ENCODE measurements around the gene VEZT. TPM values are rescaled to one million over a fixed set of nuclear protein-coding genes. Genes with fewer than 3 reads are reported as not detected.

VEZT gene
- polyA plus RNA-seq, 3 donors: 14.6 to 20.6 (median 16.7) TPM

- Histone ChIP-seq H3K4me3 (replicated peaks in 1 of 3; ENCODE audit: low read depth in 2 of 3, low read length in 3 of 3) (no peak overlapping the region), H3K27me3 (ENCODE audit: control insufficient read depth in 2 of 2, insufficient read depth in 2 of 2, low read length in 2 of 2) (no peaks in the 10 kb centered on the region), H3K79me2 (ENCODE audit: insufficient read depth, low read length) (no peaks in the 10 kb centered on the region), H2AFZ (ENCODE audit: insufficient read depth, low read depth, low read length, poor library complexity, severe bottlenecking) (no peak overlapping the region), H3K36me3 (replicated peaks in 1 of 2; ENCODE audit: control insufficient read depth in 1 of 2, insufficient read depth in 2 of 2, low read length in 2 of 2) (no peaks in the 10 kb centered on the region), H3K9me3 (replicated peaks in 1 of 2; ENCODE audit: control insufficient read depth in 1 of 2, insufficient read depth in 1 of 2, low read length in 2 of 2) (no peaks in the 10 kb centered on the region), H4K20me1 (ENCODE audit: insufficient read depth, low read length) (no peaks in the 10 kb centered on the region), H3K4me1 (ENCODE audit: control insufficient read depth in 1 of 2, insufficient read depth in 2 of 2, low read length in 2 of 2) (no peaks in the 10 kb centered on the region), H3K27ac (ENCODE audit: low read depth in 1 of 2, low read length in 2 of 2) (no peak overlapping the region), H3K4me2 (replicated peaks; ENCODE audit: extremely low read depth, low read length, poor library complexity, severe bottlenecking) (no peak overlapping the region), H3K9ac (ENCODE audit: insufficient read depth, low read length, poor library complexity, severe bottlenecking) (no peak overlapping the region)
- intact Hi-C loops (cut with micrococcal nuclease): no loop called here
- no peaks in the 10 kb centered on the region for H3K36me3 Mint-ChIP-seq
- no CpG with 5 or more reads among the region's 4 CpGs for WGBS (ENCODE audit: insufficient coverage)
- peaks cover 0 to 1% (median 0%) of the 10 kb centered on the region in 3 donors for H3K27me3 Mint-ChIP-seq (ENCODE audit: low read depth in 3 of 3)
- peaks cover 0 to 2% (median 0%) of the 10 kb centered on the region in 7 donors for H3K9me3 Mint-ChIP-seq
- no peaks in the 10 kb centered on the region for H3K4me1 Mint-ChIP-seq
- H3K4me3 Mint-ChIP-seq: no peak overlapping the region
- no peak for TF ChIP-seq CTCF (IDR thresholded peaks at IDR 0.05)
- no peak overlapping the region for H3K27ac Mint-ChIP-seq
- no peak for DNase-seq
Measured at GRCh38 chr12:95325501-95325900, 107.9 kb downstream of the VEZT start.

GRCh38 chr12:95326445-95326844, 108.8 kb downstream of the VEZT start:
- Histone ChIP-seq H4K20me1 (ENCODE audit: insufficient read depth, low read length) (no peaks in the 10 kb centered on the region), H2AFZ (ENCODE audit: insufficient read depth, low read depth, low read length, poor library complexity, severe bottlenecking) (no peak overlapping the region), H3K4me2 (replicated peaks; ENCODE audit: extremely low read depth, low read length, poor library complexity, severe bottlenecking) (no peak overlapping the region), H3K36me3 (replicated peaks in 1 of 2; ENCODE audit: control insufficient read depth in 1 of 2, insufficient read depth in 2 of 2, low read length in 2 of 2) (no peaks in the 10 kb centered on the region), H3K9ac (ENCODE audit: insufficient read depth, low read length, poor library complexity, severe bottlenecking) (no peak overlapping the region), H3K4me3 (replicated peaks in 1 of 3; ENCODE audit: low read depth in 2 of 3, low read length in 3 of 3) (no peak overlapping the region), H3K27me3 (ENCODE audit: control insufficient read depth in 2 of 2, insufficient read depth in 2 of 2, low read length in 2 of 2) (no peaks in the 10 kb centered on the region), H3K27ac (ENCODE audit: low read depth in 1 of 2, low read length in 2 of 2) (no peak overlapping the region), H3K79me2 (ENCODE audit: insufficient read depth, low read length) (no peaks in the 10 kb centered on the region), H3K9me3 (replicated peaks in 1 of 2; ENCODE audit: control insufficient read depth in 1 of 2, insufficient read depth in 1 of 2, low read length in 2 of 2) (no peaks in the 10 kb centered on the region), H3K4me1 (ENCODE audit: control insufficient read depth in 1 of 2, insufficient read depth in 2 of 2, low read length in 2 of 2) (no peaks in the 10 kb centered on the region)
- Mint-ChIP-seq H3K27me3 (ENCODE audit: low read depth in 3 of 3) (peaks cover 0 to 1% (median 0%) of the 10 kb centered on the region in 3 donors), H3K9me3 (peaks cover 0 to 2% (median 0%) of the 10 kb centered on the region in 7 donors), H3K4me1 (no peaks in the 10 kb centered on the region), H3K27ac (no peak overlapping the region), H3K4me3 (no peak overlapping the region), H3K36me3 (no peaks in the 10 kb centered on the region)
- no CpG with 5 or more reads among the region's 1 CpG for WGBS (ENCODE audit: insufficient coverage)
- no peak for DNase-seq
- TF ChIP-seq CTCF (IDR thresholded peaks at IDR 0.05): no peak
- intact Hi-C loops (cut with micrococcal nuclease): no loop called here

Measured in CD14-positive monocyte (primary cell).